CD4-positive, alpha-beta T cell treated with Interleukin-15 for 1 hour (primary cell): ENCODE results near the gene ENPP4.
"Not testable (repeated sequence)": the region's sequence is repeated elsewhere in the genome, so short reads cannot be mapped to it uniquely, and the experiment has no call there.

Experiments
- DNase-seq: peaks from one replicate; pipeline ENCODE4 v3.0.0-alpha.2; 2020

Gene ENPP4

GRCh38 chr6:46129629-46130511 lies at the start of gene ENPP4:
Gene ENPP4 (plus strand): TSS chr6:46129989. CDS start chr6:46139584, 9,595 bp downstream.
- DNase-seq = peak; percentile 96

- no peak for DNase-seq
Observed at GRCh38 chr6:46080111-46080510, 49.7 kb upstream of the ENPP4 start.

- DNase-seq = not testable (repeated sequence)
Observed at GRCh38 chr6:46085688-46086087, 44.1 kb upstream of the ENPP4 start.

GRCh38 chr6:46090115-46091079 lies 39.4 kb upstream of the ENPP4 start:
- peak; percentile 38 for DNase-seq

- DNase-seq = no peak
Observed at GRCh38 chr6:46091080-46091478, 38.7 kb upstream of the ENPP4 start.

- DNase-seq = no peak
Observed at GRCh38 chr6:46095251-46095650, 34.5 kb upstream of the ENPP4 start.

GRCh38 chr6:46097366-46097765 lies 32.4 kb upstream of the ENPP4 start:
- no peak for DNase-seq

- DNase-seq = no peak
Observed at GRCh38 chr6:46098678-46099077, 31.1 kb upstream of the ENPP4 start.

- DNase-seq = no peak
Observed at GRCh38 chr6:46099952-46100351, 29.8 kb upstream of the ENPP4 start.

- DNase-seq = no peak
Observed at GRCh38 chr6:46102123-46102522, 27.7 kb upstream of the ENPP4 start.

- no peak for DNase-seq
Observed at GRCh38 chr6:46103441-46104115, 26.2 kb upstream of the ENPP4 start.

- DNase-seq = no peak
Observed at GRCh38 chr6:46104209-46104608, 25.6 kb upstream of the ENPP4 start.

- DNase-seq = no peak
Observed at GRCh38 chr6:46105568-46105967, 24.2 kb upstream of the ENPP4 start.

GRCh38 chr6:46113370-46113769 lies 16.4 kb upstream of the ENPP4 start:
- DNase-seq = no peak

- no peak for DNase-seq
Observed at GRCh38 chr6:46115634-46116033, 14.2 kb upstream of the ENPP4 start.

- no peak for DNase-seq
Observed at GRCh38 chr6:46116289-46116688, 13.5 kb upstream of the ENPP4 start.

GRCh38 chr6:46118157-46118556 lies 11.6 kb upstream of the ENPP4 start:
- no peak for DNase-seq

- no peak for DNase-seq
Observed at GRCh38 chr6:46118836-46119235, 11.0 kb upstream of the ENPP4 start.

- not testable (repeated sequence) for DNase-seq
Observed at GRCh38 chr6:46119679-46120078, 10.1 kb upstream of the ENPP4 start.

GRCh38 chr6:46128476-46128875 lies 1.3 kb upstream of the ENPP4 start:
- DNase-seq = no peak

GRCh38 chr6:46129291-46129628 lies 529 bp upstream of the ENPP4 start:
- no peak for DNase-seq

GRCh38 chr6:46130666-46131065 lies 877 bp downstream of the ENPP4 start:
- no peak for DNase-seq

- DNase-seq = not testable (repeated sequence)
Observed at GRCh38 chr6:46131291-46131690, 1.5 kb downstream of the ENPP4 start.
